Esophagus muscularis mucosa (tissue), 4 donors: ENCODE measurements around the gene OAT. TPM values are rescaled to one million over a fixed set of nuclear protein-coding genes. Genes with fewer than 3 reads are reported as not detected.

Experiments
- DNase-seq: peaks from one replicate; pipeline ENCODE4 v3.0.0-alpha.2; 2017; ENCODE audit errors: extremely low spot score
- H3K27ac ChIP-seq, 4 donors: fragments of 200-600 bp; sonication (generic); replicated peaks in 1 of 4; 1 replicate in 3 of 4; 2 replicates in 1 of 4; pipeline ENCODE4 v1.5.1; 2016 to 2019; ENCODE audit warnings: mild to moderate bottlenecking in 1 of 4
- H3K27me3 ChIP-seq, 4 donors: fragments of 200-600 bp; sonication (generic); one replicate each; pipeline versions ENCODE4 v1.5.1 to v1.6.0; 2016 to 2019
- H3K36me3 ChIP-seq, 4 donors: fragments of 200-600 bp; sonication (generic); one replicate each; pipeline ENCODE4 v1.5.1; 2016 to 2019
- H3K4me1 ChIP-seq, 4 donors: fragments of 200-600 bp; sonication (generic); one replicate each; pipeline ENCODE4 v1.5.1; 2016 to 2019
- H3K4me3 ChIP-seq, 4 donors: fragments of 200-600 bp; sonication (generic); 1 replicate in 2 of 4; 2 replicates in 2 of 4; pipeline ENCODE4 v1.5.1; 2016 to 2019; ENCODE audit warnings: mild to moderate bottlenecking in 4 of 4, moderate library complexity in 1 of 4
- H3K9me3 ChIP-seq, 4 donors: fragments of 200-600 bp; sonication (generic); 1 replicate in 3 of 4; 2 replicates in 1 of 4; pipeline ENCODE4 v1.5.1; 2016 to 2019
- CTCF ChIP-seq, 3 experiments: fragments of 200-600 bp in 2 of 3; fragments of 450-650 bp in 1 of 3; sonication (generic) in 2 of 3; IDR thresholded peaks; one replicate each; pipeline ENCODE4 v1.5.1; 2017 to 2019; ENCODE audit warnings: antibody characterized with exemption in 3 of 3, mild to moderate bottlenecking in 2 of 3, moderate library complexity in 1 of 3
- EP300 ChIP-seq: sonication (generic); formaldehyde crosslinking; IDR thresholded peaks from one replicate; pipeline ENCODE4 v1.6.1; 2017; ENCODE audit warnings: antibody characterized with exemption
- POLR2A ChIP-seq: fragments of 450-650 bp; IDR thresholded peaks from one replicate; pipeline ENCODE4 v1.6.1; 2017; ENCODE audit warnings: antibody characterized with exemption, moderate library complexity, mild to moderate bottlenecking, low read depth
- POLR2AphosphoS5 ChIP-seq, 2 donors: sonication (generic); formaldehyde crosslinking; IDR thresholded peaks; one replicate each; pipeline ENCODE4 v1.6.1; 2017; ENCODE audit warnings: antibody characterized with exemption in 2 of 2
- WGBS: methylation state at CpG from one replicate; pipeline ENCODE4 v1.1.5; 2018; 5-methylcytosine and 5-hydroxymethylcytosine counted together
- intact Hi-C: fragments of 100-400 bp; cut with DNase I; formaldehyde crosslinking; loops from one replicate; pipeline ENCODE4 v1.15.1; 2023
- total RNA-seq, 4 donors: library from RNA; depleted of rRNA; stranded (reverse); fragments of >200 nt; gene quantifications; one replicate each; pipeline versions ENCODE4 v1.1.0 to v1.2.1, GENCODE V29; 2016

The OAT gene
- total RNA-seq, 4 donors from 2014 or later = 98.8 to 169 (median 143) TPM

GRCh38 chr10:124356701-124357560 lies 61.8 kb downstream of the OAT start:
- TF ChIP-seq CTCF (IDR thresholded peaks at IDR 0.05) = no peak
- TF ChIP-seq POLR2A = no peak
- TF ChIP-seq EP300 = no peak
- no peak for TF ChIP-seq POLR2AphosphoS5 (IDR thresholded peaks at IDR 0.05)
- Histone ChIP-seq H3K4me1 (peaks cover 0 to 8% (median 0%) of the 10 kb centered on the region in 4 donors), H3K27ac (no peak overlapping the region), H3K27me3 (peaks cover 0 to 5% (median 0%) of the 10 kb centered on the region in 4 donors), H3K9me3 (peaks cover 0 to 11% (median 5%) of the 10 kb centered on the region in 4 donors), H3K36me3 (no peaks in the 10 kb centered on the region), H3K4me3 (no peak overlapping the region)
- no peak for DNase-seq
- 81% methylated on average over 13 of the region's 13 CpGs for WGBS
- intact Hi-C loops = no loop called here

- H3K27me3 ChIP-seq = peaks cover 0 to 5% (median 0%) of the 10 kb centered on the region in 4 donors
- H3K4me1 ChIP-seq = peaks cover 0 to 8% (median 0%) of the 10 kb centered on the region in 4 donors
- peaks cover 0 to 5% (median 2%) of the 10 kb centered on the region in 4 donors for H3K9me3 ChIP-seq
- 37% methylated on average over 28 of the region's 29 CpGs for WGBS
- H3K27ac ChIP-seq = no peak overlapping the region
- TF ChIP-seq EP300 (no peak), CTCF (IDR thresholded peaks at IDR 0.05) (no peak), POLR2AphosphoS5 (IDR thresholded peaks at IDR 0.05) (no peak), POLR2A (no peak)
- intact Hi-C loops = no loop called here
- H3K36me3 ChIP-seq = no peaks in the 10 kb centered on the region
- peak overlapping the region; percentile 34 to 43 (median 39) for H3K4me3 ChIP-seq
- no peak for DNase-seq
Observed at GRCh38 chr10:124354411-124355382, 64.0 kb downstream of the OAT start.

GRCh38 chr10:124353896-124354295 lies 64.8 kb downstream of the OAT start:
- intact Hi-C loops = no loop called here
- no peak for DNase-seq
- 85% methylated on average over 8 of the region's 11 CpGs for WGBS

More at GRCh38 chr10:124353896-124354295, 64.8 kb downstream of the OAT start:
- TF ChIP-seq CTCF (IDR thresholded peaks at IDR 0.05) = no peak
- TF ChIP-seq EP300 = no peak
- TF ChIP-seq POLR2A = no peak
- no peak for TF ChIP-seq POLR2AphosphoS5 (IDR thresholded peaks at IDR 0.05)
- no peaks in the 10 kb centered on the region for H3K9me3 ChIP-seq
- no peak overlapping the region for H3K4me3 ChIP-seq
- H3K36me3 ChIP-seq = no peaks in the 10 kb centered on the region
- peaks cover 0 to 8% (median 0%) of the 10 kb centered on the region in 4 donors for H3K4me1 ChIP-seq
- H3K27ac ChIP-seq = no peak overlapping the region
- H3K27me3 ChIP-seq = peaks cover 0 to 5% (median 0%) of the 10 kb centered on the region in 4 donors
